Stimulated activated CD8-positive, alpha-beta memory T cell treated with anti-CD3 and anti-CD28 coated beads, Interleukin-15, amount 100 ng/mL, for 48 hours (primary cell): ENCODE results near the gene JKAMP.

Source experiments
- DNase-seq, 2 donors: peaks; one replicate each; pipeline ENCODE4 v3.0.0-alpha.2; 2020; ENCODE audit warnings: low read depth in 2 of 2

Gene JKAMP

GRCh38 chr14:59481407-59481806 lies 2.9 kb upstream of the JKAMP start:
- DNase-seq: no peak

GRCh38 chr14:59481871-59482540 lies 2.3 kb upstream of the JKAMP start:
- no peak for DNase-seq

- no peak for DNase-seq
These were observed 1.6 kb upstream of the JKAMP start for GRCh38 chr14:59482541-59483331.

- DNase-seq: no peak
These were observed 954 bp upstream of the JKAMP start for GRCh38 chr14:59483363-59483762.

- no peak for DNase-seq
These were observed 390 bp downstream of the JKAMP start for GRCh38 chr14:59484639-59485175.

GRCh38 chr14:59490756-59491155 lies 6.4 kb downstream of the JKAMP start:
- no peak for DNase-seq

GRCh38 chr14:59492384-59492783 lies 8.1 kb downstream of the JKAMP start:
- DNase-seq: no peak

DNA sequence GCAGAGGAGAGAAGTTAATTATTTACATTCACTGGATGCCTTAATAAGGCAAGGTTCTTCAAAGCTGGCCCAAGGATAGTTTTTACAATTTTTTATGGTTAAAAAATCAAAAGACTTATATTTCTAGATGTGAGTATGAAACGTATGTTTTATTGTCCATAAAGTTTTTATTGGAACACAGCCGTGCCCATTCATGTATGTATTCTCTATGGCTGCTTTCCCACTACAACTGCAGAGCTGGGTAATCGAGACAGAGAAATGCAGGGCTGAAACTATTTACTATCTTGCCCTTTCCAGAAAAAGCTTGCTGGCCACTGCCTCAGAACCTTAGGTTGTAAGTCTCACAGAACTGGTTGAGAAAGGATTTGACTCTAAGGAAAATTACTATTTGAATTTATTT lies 16.4 kb downstream of the JKAMP start:
- DNase-seq: no peak

DNA sequence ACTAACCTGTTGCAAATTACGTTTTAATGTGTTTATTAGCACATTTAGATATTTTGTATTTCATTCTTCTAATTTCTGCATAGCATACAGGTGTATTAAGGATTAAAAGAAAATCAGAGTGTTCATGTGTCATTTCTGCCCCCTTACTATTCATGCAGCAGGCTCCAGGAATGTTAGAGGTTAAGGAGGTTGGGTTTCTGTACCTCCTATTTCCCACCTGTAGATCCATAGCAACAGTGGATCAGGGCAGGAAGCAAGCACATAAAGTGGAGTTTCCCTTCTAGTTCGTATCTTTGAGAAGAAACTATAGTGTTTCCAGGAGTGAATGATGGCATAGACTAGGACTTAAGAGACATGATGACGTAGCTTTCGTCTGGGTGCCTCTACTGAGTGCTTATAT lies 18.9 kb downstream of the JKAMP start:
- no peak for DNase-seq

- peak in 1 of 2 donors; percentile 19 for DNase-seq
These were observed 22.9 kb downstream of the JKAMP start for GRCh38 chr14:59507063-59507751.

- no peak for DNase-seq
These were observed 23.4 kb downstream of the JKAMP start for GRCh38 chr14:59507752-59508103.

DNA sequence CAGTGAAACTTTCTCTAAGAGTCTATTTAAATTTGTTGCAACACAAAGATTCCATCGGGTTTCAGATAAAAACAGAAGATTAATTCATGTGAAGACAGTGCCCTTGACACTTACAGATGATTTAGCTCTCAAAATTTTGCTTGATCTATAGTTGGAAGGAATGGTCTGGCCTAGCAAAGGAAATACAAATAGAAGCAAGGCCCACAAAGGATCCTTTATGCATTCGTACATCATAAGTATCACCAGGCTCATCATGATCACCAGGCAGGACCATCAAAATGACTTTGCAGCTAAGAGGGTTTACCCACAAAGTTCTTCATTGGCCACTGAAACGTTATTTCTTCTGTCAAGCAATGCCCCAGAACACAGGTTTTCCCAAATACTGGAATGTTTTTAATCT lies 24.8 kb downstream of the JKAMP start:
- DNase-seq: no peak

GRCh38 chr14:59510001-59510400 lies 25.7 kb downstream of the JKAMP start:
- no peak for DNase-seq

DNA sequence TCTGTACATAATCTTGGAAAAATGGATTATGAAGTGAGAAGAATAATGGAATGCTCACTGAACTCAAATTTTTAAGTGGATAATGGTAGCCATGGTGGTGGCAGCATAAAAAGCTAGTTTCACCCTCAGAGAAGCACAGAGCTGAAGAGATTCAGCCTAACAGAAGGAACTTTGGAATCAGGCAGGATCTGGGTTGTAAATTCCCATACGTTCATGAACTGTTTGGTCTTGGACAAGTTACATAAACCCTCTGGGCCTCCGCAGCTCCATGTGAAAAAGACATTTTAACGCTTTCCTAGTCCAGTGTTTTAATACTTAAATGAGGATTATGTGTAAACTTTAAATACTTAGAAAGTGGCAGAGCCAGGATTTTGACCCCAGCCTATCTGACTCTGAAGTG lies 26.6 kb downstream of the JKAMP start:
- no peak for DNase-seq

DNA sequence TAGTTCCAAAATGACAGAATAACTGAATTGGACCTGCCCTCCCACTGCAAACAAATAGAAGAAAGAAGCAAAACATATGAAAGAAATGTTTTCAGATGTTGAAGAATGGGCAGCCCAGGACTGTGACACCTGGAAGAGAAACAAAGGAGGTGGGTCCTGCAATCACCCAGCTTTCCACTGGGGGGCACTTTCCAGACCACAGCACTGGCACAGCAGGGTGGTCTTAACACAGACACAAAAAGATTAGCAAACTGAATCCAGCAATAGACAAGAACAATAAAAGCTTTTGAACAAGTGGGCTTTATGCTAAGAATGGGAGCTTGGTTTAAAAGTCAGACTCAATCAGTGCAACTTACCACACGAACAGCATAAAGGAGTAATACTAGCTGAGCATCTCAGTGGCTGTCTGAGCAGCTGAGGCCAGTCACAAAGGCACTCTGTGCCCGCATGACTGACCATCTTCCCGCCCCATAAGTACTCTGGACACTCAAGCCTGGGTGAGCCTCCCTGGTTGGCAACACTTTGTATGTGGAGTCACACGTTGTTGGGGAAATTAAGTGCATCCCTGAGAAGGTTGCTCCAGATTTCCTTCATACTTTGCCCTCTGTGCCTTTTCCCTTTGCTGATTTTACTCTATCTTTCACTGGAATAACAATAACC lies 27.7 kb downstream of the JKAMP start:
- DNase-seq: no peak

GRCh38 chr14:59520224-59520623 lies 35.9 kb downstream of the JKAMP start:
- DNase-seq: no peak

- DNase-seq: no peak
These were observed 44.9 kb downstream of the JKAMP start for GRCh38 chr14:59529189-59529588.

DNA sequence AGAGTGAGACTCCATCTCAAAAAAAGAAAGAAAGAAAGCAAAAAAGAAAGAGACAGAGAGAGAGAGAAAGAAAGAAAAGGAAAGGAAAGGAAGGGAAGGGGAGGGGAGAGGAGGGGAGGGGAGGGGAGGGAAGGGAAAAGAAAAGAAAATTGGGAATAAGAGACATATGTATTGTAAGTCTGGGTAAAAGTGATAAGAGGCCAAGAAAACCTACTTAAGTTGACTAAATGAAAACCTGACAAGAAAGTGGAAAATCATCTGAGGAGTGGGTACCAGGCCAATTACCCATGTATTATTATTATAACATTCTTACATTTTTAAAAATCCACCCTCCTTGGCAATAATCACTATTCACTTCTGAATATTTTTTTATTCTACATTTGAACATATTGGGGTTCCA lies 46.0 kb downstream of the JKAMP start:
- DNase-seq: no peak

GRCh38 chr14:59532419-59532818 lies 48.1 kb downstream of the JKAMP start:
- DNase-seq: no peak

DNA sequence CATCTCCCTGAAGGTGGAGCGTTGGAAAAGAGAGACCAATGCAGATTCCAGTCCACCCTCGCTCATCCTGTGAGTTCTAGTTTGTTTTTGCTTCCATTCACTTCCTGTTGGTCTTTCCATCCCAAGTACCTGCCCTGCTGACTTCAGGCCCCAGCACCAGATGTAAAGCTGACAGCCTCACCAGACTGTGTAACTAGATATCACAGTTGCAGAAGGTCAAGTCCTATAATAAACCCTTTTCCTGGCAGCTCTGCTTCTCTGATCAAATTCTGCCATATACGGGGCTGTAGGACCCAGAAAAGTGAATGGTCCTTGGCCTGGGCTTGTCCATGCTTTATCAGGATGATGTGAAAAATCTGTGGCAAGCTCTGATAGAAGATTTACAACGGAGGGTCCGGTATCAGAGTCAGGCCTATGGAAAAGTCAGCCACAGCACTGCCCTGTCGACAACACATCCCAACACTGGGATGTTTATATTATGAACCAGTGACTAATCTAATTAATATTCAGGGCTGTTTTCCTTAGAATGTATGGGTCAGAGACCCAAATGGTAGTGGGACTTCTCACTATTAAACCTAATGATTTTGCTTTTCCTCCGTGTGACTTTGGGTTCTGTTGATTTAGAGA lies 50.2 kb downstream of the JKAMP start:
- no peak for DNase-seq

DNA sequence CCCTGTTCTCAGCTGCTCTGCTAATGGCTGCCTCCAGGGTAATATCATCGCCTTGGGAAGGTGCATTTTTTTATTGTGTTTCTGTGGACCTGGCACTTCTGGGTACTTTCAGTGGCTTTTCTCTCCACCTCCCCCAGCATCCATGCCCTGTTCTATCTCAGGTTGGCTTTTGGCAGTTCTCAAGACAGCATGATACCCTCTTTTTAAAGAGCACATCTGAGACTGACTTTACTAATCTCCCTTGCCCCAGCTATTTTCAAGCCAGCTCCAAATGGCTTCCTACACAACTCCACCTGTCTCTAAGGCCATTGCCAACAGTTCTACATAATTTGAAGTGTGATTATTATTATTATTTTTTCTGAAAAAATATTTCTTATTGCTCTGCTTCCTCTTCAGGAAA lies 53.2 kb downstream of the JKAMP start:
- DNase-seq: no peak

DNA sequence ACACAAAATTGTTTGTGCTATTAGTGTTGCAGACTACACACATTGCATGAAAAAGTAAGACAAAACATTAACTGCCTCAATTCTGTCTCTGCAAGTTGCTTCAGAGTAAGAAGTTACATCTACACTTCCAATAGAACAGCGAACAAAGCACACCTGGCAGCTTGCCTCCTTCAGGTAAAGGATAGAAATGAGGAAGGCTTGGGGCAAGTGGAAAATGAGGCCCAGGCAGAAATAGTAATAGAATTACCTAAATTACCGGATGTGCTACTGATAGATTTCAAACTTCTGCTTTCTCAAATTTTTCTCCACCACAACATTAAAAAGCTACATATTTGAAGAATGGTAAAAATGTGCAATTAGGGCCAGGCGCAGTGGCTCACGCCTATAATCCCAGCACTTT lies 54.6 kb downstream of the JKAMP start:
- no peak for DNase-seq
